Neural cell (in vitro differentiated cells): ENCODE results near the gene SLC18B1.

Experiments used
- CTCF ChIP-seq: fragments of 450-650 bp; IDR thresholded peaks from 2 replicates; pipeline ENCODE4 v1.5.1; 2014; ENCODE audit warnings: antibody characterized with exemption, mild to moderate bottlenecking, moderate library complexity; ENCODE audit not compliant: poor library complexity, severe bottlenecking
- EP300 ChIP-seq: fragments of 450-650 bp; conservative IDR thresholded peaks from 2 replicates; pipeline ENCODE4 v1.6.1; 2014; ENCODE audit warnings: antibody characterized with exemption, mild to moderate bottlenecking, moderate library complexity; ENCODE audit not compliant: poor library complexity, severe bottlenecking
- EZH2 ChIP-seq: fragments of 200-600, 300-800 bp; shearing (Covaris generic), sonication (generic); IDR thresholded peaks from 2 replicates; pipeline ENCODE4 v1.6.1; 2014; ENCODE audit warnings: antibody characterized with exemption, low read length, borderline replicate concordance, mild to moderate bottlenecking; ENCODE audit not compliant: insufficient read depth, poor library complexity, severe bottlenecking
- MXI1 ChIP-seq: fragments of 450-650 bp; conservative IDR thresholded peaks from 2 replicates; pipeline ENCODE4 v1.6.1; 2014; ENCODE audit warnings: antibody characterized with exemption, mild to moderate bottlenecking; ENCODE audit not compliant: poor library complexity, severe bottlenecking
- POLR2AphosphoS5 ChIP-seq: IDR thresholded peaks from 2 replicates; pipeline ENCODE4 v1.6.1; 2012
- RAD21 ChIP-seq: fragments of 450-650 bp; conservative IDR thresholded peaks from 2 replicates; pipeline ENCODE4 v1.6.1; 2014; ENCODE audit warnings: antibody characterized with exemption, mild to moderate bottlenecking, moderate library complexity
- REST ChIP-seq: IDR thresholded peaks from 2 replicates; pipeline ENCODE4 v1.6.1; 2012; ENCODE audit warnings: borderline replicate concordance
- SMC3 ChIP-seq: fragments of 450-650 bp; conservative IDR thresholded peaks from 2 replicates; pipeline ENCODE4 v1.6.1; 2014; ENCODE audit warnings: antibody characterized with exemption, mild to moderate bottlenecking, moderate library complexity; ENCODE audit not compliant: poor library complexity
- TAF1 ChIP-seq: IDR thresholded peaks from 2 replicates; pipeline ENCODE4 v1.6.1; 2012; ENCODE audit warnings: low read depth

DNA sequence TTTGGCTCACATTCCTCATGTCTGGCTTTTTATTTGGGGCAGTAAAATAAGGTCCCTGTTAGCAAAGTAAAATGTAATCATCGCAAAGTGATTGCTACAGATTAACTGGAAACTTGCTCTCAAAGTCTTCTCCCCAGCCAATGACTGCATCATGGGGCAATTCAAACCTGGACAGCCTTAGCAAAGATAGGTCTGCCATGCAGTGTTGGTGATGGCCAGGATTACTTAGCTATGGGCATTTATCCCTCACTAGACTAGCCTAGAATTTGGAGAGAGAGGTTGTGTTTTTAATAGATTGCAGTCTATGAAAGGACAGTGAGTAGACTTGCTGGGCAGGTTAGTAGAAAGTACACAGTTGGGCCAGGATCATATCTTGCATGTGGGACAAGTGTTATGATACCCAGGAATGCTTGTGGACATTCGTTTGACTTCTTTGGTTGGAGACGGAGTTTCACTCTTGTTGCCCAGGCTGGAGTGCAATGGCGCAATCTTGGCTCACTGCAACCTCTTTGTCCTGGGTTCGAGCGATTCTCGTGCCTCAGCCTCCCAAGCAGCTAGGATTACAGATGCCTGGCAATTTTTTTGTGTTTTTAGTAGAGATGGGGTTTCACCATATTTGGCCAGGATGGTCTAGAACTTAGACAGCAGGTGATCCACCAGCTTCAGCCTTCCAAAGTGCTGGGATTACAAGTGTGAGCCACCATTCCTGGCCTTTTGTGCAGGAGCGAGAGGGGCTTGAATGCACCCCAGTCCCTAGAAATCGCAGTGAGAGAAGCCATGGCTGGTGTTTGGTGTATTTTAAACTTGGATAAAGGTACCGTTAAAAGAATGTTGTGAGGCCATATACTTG lies 19.3 kb upstream of the SLC18B1 start:
- TF ChIP-seq CTCF (no peak), EP300 (no peak), REST (no peak), POLR2AphosphoS5 (no peak), TAF1 (no peak), SMC3 (no peak), RAD21 (no peak), EZH2 (no peak), MXI1 (no peak)
